H9 (cell line): ENCODE measurements around the gene MESD. TPM values are rescaled to one million over a fixed set of nuclear protein-coding genes. Genes with fewer than 3 reads are reported as not detected.

Experiments
- DNase-seq: peaks from one replicate; pipeline ENCODE4 v3.0.0-alpha.2; 2017
- H2AFZ ChIP-seq: one replicate; pipeline ENCODE4 v1.6.1; 2013; ENCODE audit warnings: mild to moderate bottlenecking, low read length, control low read depth, moderate library complexity
- H2AK5ac ChIP-seq: 2 replicates; pipeline ENCODE4 v1.6.1; 2013; ENCODE audit warnings: low read length, control low read depth, mixed read lengths; ENCODE audit not compliant: insufficient read length
- H2BK120ac ChIP-seq: one replicate; pipeline ENCODE4 v1.6.1; 2013; ENCODE audit warnings: low read depth, mild to moderate bottlenecking, low read length, control low read depth, inconsistent platforms; ENCODE audit not compliant: poor library complexity, severe bottlenecking
- H2BK12ac ChIP-seq: 2 replicates; pipeline ENCODE4 v1.6.1; 2013; ENCODE audit warnings: low read length, control low read depth, mixed read lengths, low read depth; ENCODE audit not compliant: insufficient read length
- H2BK15ac ChIP-seq: 2 replicates; pipeline ENCODE4 v1.6.1; 2013; ENCODE audit warnings: low read depth, low read length, control low read depth
- H2BK20ac ChIP-seq: one replicate; pipeline ENCODE4 v1.6.1; 2013; ENCODE audit warnings: low read depth, mild to moderate bottlenecking, low read length, control low read depth, inconsistent platforms; ENCODE audit not compliant: poor library complexity, severe bottlenecking
- H2BK5ac ChIP-seq: 2 replicates; pipeline ENCODE4 v1.6.1; 2013; ENCODE audit warnings: low read length, control low read depth, mixed read lengths; ENCODE audit not compliant: insufficient read length
- H3K14ac ChIP-seq: 2 replicates; pipeline ENCODE4 v1.6.1; 2013; ENCODE audit warnings: low read length, control low read depth; ENCODE audit not compliant: insufficient read depth
- H3K18ac ChIP-seq: 2 replicates; pipeline ENCODE4 v1.6.1; 2013; ENCODE audit warnings: low read depth, mild to moderate bottlenecking, mixed read lengths, low read length, control low read depth; ENCODE audit not compliant: insufficient read length
- H3K23ac ChIP-seq: 2 replicates; pipeline ENCODE4 v1.6.1; 2013; ENCODE audit warnings: low read length, control low read depth, mixed read lengths, low read depth; ENCODE audit not compliant: insufficient read length
- H3K23me2 ChIP-seq: 2 replicates; pipeline ENCODE4 v1.6.1; 2013; ENCODE audit warnings: low read depth, mild to moderate bottlenecking, mixed read lengths, low read length, control low read depth; ENCODE audit not compliant: insufficient read length, poor library complexity, severe bottlenecking
- H3K27ac ChIP-seq: 2 replicates; pipeline ENCODE4 v1.5.1; 2013; ENCODE audit warnings: low read length, control low read depth, mixed read lengths, low read depth; ENCODE audit not compliant: insufficient read length
- H3K27me3 ChIP-seq: 2 replicates; pipeline ENCODE4 v1.6.1; 2013; ENCODE audit warnings: low read length, control low read depth, inconsistent platforms; ENCODE audit not compliant: insufficient read depth
- H3K4ac ChIP-seq: 2 replicates; pipeline ENCODE4 v1.6.1; 2013; ENCODE audit warnings: low read depth, mild to moderate bottlenecking, control low read depth, inconsistent platforms, low read length, moderate library complexity
- H3K4me1 ChIP-seq: 2 replicates; pipeline ENCODE4 v1.6.1; 2013; ENCODE audit warnings: low read length, control low read depth, inconsistent platforms; ENCODE audit not compliant: insufficient read depth
- H3K4me2 ChIP-seq: 2 replicates; pipeline ENCODE4 v1.6.1; 2013; ENCODE audit warnings: low read length, control low read depth, mixed read lengths; ENCODE audit not compliant: insufficient read length, insufficient read depth
- H3K56ac ChIP-seq: 2 replicates; pipeline ENCODE4 v1.6.1; 2013; ENCODE audit warnings: low read depth, mild to moderate bottlenecking, mixed read lengths, low read length, control low read depth; ENCODE audit not compliant: insufficient read length
- H3K79me1 ChIP-seq: 2 replicates; pipeline ENCODE4 v1.6.1; 2013; ENCODE audit warnings: low read depth, mild to moderate bottlenecking, moderate library complexity, low read length, control low read depth, inconsistent platforms; ENCODE audit not compliant: insufficient read depth, poor library complexity, severe bottlenecking
- H3K79me2 ChIP-seq: 2 replicates; pipeline ENCODE4 v1.6.1; 2013; ENCODE audit warnings: low read length, control low read depth, inconsistent platforms; ENCODE audit not compliant: insufficient read depth
- H3K9ac ChIP-seq: 2 replicates; pipeline ENCODE4 v1.6.1; 2013; ENCODE audit warnings: low read length, control low read depth, mixed read lengths; ENCODE audit not compliant: insufficient read length; ENCODE audit errors: extremely low read depth
- H3K9me3 ChIP-seq: one replicate; pipeline ENCODE4 v1.6.1; 2013; ENCODE audit warnings: low read depth, low read length, inconsistent platforms; ENCODE audit not compliant: control insufficient read depth
- H3T11ph ChIP-seq: one replicate; pipeline ENCODE4 v1.6.1; 2013; ENCODE audit warnings: mild to moderate bottlenecking, low read length, control low read depth, inconsistent platforms
- H4K20me1 ChIP-seq: one replicate; pipeline ENCODE4 v1.6.1; 2013; ENCODE audit not compliant: control insufficient read depth, insufficient read length, insufficient read depth
- H4K5ac ChIP-seq: 2 replicates; pipeline ENCODE4 v1.6.1; 2013; ENCODE audit warnings: low read depth, mild to moderate bottlenecking, mixed read lengths, low read length, control low read depth; ENCODE audit not compliant: insufficient read length
- H4K8ac ChIP-seq: replicated peaks from 2 replicates; pipeline ENCODE4 v1.6.1; 2013; ENCODE audit warnings: low read length, control low read depth, mixed read lengths, low read depth; ENCODE audit not compliant: insufficient read length
- H4K91ac ChIP-seq: 2 replicates; pipeline ENCODE4 v1.6.1; 2013; ENCODE audit warnings: low read depth, mild to moderate bottlenecking, moderate library complexity, mixed read lengths, low read length, control low read depth; ENCODE audit not compliant: insufficient read length
- H3K27ac Mint-ChIP-seq, 3 experiments: 2 replicates in 2 of 3; 3 replicates in 1 of 3; pipeline ENCODE4 v1.8.0; 2020 to 2021; ENCODE audit warnings: mixed read lengths in 3 of 3, mild to moderate bottlenecking in 1 of 3, moderate library complexity in 1 of 3
- H3K27me3 Mint-ChIP-seq: 2 replicates; pipeline ENCODE4 v1.8.0; 2021; ENCODE audit warnings: low read depth, mild to moderate bottlenecking, moderate library complexity, mixed read lengths
- H3K36me3 Mint-ChIP-seq, 3 experiments: 2 replicates in 2 of 3; 3 replicates in 1 of 3; pipeline ENCODE4 v1.8.0; 2020 to 2021; ENCODE audit warnings: low read depth in 3 of 3, mixed read lengths in 3 of 3; ENCODE audit not compliant: insufficient read depth in 1 of 3
- H3K4me1 Mint-ChIP-seq, 2 experiments: 2 replicates each; pipeline ENCODE4 v1.8.0; 2020; ENCODE audit warnings: mixed read lengths in 2 of 2
- H3K4me3 Mint-ChIP-seq, 2 experiments: 2 replicates in 1 of 2; 3 replicates in 1 of 2; pipeline ENCODE4 v1.8.0; 2020 to 2021; ENCODE audit warnings: mild to moderate bottlenecking in 2 of 2, mixed read lengths in 2 of 2, moderate library complexity in 1 of 2
- H3K9me3 Mint-ChIP-seq, 2 experiments: 2 replicates in 1 of 2; 3 replicates in 1 of 2; pipeline ENCODE4 v1.8.0; 2020; ENCODE audit warnings: mild to moderate bottlenecking in 2 of 2, mixed read lengths in 2 of 2, moderate library complexity in 1 of 2
- WGBS: extraction: QIAGEN DNeasy Blood & Tissue Kit; methylation state at CpG from one replicate; pipeline ENCODE4 v1.1.7; 2013; ENCODE audit warnings: missing lambda C conversion rate, low lambda C conversion rate, mixed read lengths; ENCODE audit not compliant: insufficient read length; ENCODE audit errors: extremely low coverage; 5-methylcytosine and 5-hydroxymethylcytosine counted together
- total RNA-seq: library from RNA; stranded (reverse); gene quantifications from 2 replicates; pipeline ENCODE4 v1.2.1, GENCODE V29; 2021
- TF ChIP-seq, protein P1 (sequence below): fragments of 200-600 bp; sonication (generic); conservative IDR thresholded peaks from 3 replicates; pipeline ENCODE4 v1.8.0; 2021; ENCODE audit warnings: antibody characterized with exemption, mild to moderate bottlenecking

MESD gene
- total RNA-seq, 1 experiment from 2014 or later, result 29.1 TPM

DNA sequence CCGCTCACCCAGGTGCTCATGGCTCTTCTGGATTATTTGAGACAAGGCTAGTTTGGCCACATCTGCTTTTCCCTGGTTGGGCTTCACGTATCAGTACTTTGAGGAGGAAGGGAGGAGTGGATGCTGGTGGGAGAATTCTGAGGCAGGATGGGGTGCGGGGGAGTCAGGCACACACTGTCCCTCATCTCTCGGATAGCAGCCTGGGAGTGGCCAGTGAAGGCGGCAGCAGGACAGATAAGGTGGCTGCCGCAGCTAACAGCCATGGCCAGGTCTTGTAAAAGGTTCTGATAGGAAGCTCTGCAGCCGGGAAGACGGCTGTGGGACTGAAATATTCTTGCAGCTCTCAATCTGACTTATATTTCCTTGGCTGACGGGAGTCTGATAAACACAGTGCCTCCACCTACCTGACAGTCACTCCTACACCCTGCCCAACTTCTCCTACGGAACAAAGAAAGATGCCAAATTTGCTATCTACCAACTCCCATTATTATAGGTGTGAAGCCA is 87.3 kb downstream of the MESD start:
- no peaks in the 10 kb centered on the region for H3K27me3 ChIP-seq
- Mint-ChIP-seq H3K36me3 (no peaks in the 10 kb centered on the region; a peak in 2 of 7 replicates), H3K9me3 (no peaks in the 10 kb centered on the region), H3K4me1 (peaks cover 5 to 15% of the 10 kb centered on the region in 2 experiments), H3K4me3 (no peak overlapping the region), H3K27me3 (no peaks in the 10 kb centered on the region; the same call in 1 of the 2 replicates), H3K27ac (no peak overlapping the region; a peak in 1 of 7 replicates)
- H3K79me2 ChIP-seq, result no peaks in the 10 kb centered on the region
- no peak overlapping the region for H4K8ac ChIP-seq
- H3K23me2 ChIP-seq, result no peaks in the 10 kb centered on the region
- H4K20me1 ChIP-seq, result no peaks in the 10 kb centered on the region
- no peak overlapping the region for H2BK20ac ChIP-seq
- no peak overlapping the region for H4K5ac ChIP-seq
- TF ChIP-seq, protein P1, sequence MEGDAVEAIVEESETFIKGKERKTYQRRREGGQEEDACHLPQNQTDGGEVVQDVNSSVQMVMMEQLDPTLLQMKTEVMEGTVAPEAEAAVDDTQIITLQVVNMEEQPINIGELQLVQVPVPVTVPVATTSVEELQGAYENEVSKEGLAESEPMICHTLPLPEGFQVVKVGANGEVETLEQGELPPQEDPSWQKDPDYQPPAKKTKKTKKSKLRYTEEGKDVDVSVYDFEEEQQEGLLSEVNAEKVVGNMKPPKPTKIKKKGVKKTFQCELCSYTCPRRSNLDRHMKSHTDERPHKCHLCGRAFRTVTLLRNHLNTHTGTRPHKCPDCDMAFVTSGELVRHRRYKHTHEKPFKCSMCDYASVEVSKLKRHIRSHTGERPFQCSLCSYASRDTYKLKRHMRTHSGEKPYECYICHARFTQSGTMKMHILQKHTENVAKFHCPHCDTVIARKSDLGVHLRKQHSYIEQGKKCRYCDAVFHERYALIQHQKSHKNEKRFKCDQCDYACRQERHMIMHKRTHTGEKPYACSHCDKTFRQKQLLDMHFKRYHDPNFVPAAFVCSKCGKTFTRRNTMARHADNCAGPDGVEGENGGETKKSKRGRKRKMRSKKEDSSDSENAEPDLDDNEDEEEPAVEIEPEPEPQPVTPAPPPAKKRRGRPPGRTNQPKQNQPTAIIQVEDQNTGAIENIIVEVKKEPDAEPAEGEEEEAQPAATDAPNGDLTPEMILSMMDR, result no peak
- H3K4me2 ChIP-seq, result no peak overlapping the region
- no peak overlapping the region for H2BK12ac ChIP-seq
- H3K27ac ChIP-seq, result no peak overlapping the region
- no peak overlapping the region for H3K4ac ChIP-seq
- no peak overlapping the region for H3T11ph ChIP-seq
- no peak overlapping the region for H3K23ac ChIP-seq
- no peak overlapping the region for H2BK5ac ChIP-seq
- no peak overlapping the region for H3K56ac ChIP-seq
- no peak overlapping the region for H2BK15ac ChIP-seq
- H3K79me1 ChIP-seq, result no peaks in the 10 kb centered on the region
- H2BK120ac ChIP-seq, result no peak overlapping the region
- no peaks in the 10 kb centered on the region for H3K9me3 ChIP-seq
- no CpG with 5 or more reads among the region's 10 CpGs for WGBS
- H4K91ac ChIP-seq, result no peak overlapping the region
- DNase-seq, result no peak
- no peak overlapping the region for H3K18ac ChIP-seq
- H2AFZ ChIP-seq, result no peak overlapping the region
- H3K9ac ChIP-seq, result no peak overlapping the region
- no peak overlapping the region for H3K14ac ChIP-seq
- H3K4me1 ChIP-seq, result no peaks in the 10 kb centered on the region
- H2AK5ac ChIP-seq, result no peak overlapping the region
